ENCODE measurements around the gene PLEKHA8. TPM values are rescaled to one million over a fixed set of nuclear protein-coding genes. Genes with fewer than 3 reads are reported as not detected.
"Not testable (repeated sequence)": the region's sequence is repeated elsewhere in the genome, so short reads cannot be mapped to it uniquely, and the experiment has no call there.

Gene PLEKHA8
- total and polyA plus RNA-seq, 2 of the 8 experiments (the other 6 are each of a cell fraction or from before 2014, with no cell fraction given), result 10.7 to 44.0 TPM

GRCh38 chr7:30093420-30093952, 65.3 kb downstream of the PLEKHA8 start (continued):
- TF ChIP-seq PHF8 (conservative IDR thresholded peaks at IDR 0.05; ENCODE audit: low read depth, low read length) (no peak), KDM1A (IDR thresholded peaks at IDR 0.05; ENCODE audit: borderline replicate concordance, low read length) (no peak), RBBP5 (IDR thresholded peaks at IDR 0.05; ENCODE audit: borderline replicate concordance, low read depth, low read length) (no peak), SIRT6 (IDR thresholded peaks at IDR 0.05; ENCODE audit: low read length) (no peak), RAD21 (IDR thresholded peaks at IDR 0.05 in 1 of 2, conservative IDR thresholded peaks at IDR 0.05 in 1 of 2; ENCODE audit: low read depth in 2 of 2, low read length in 2 of 2) (no peak)

DNA sequence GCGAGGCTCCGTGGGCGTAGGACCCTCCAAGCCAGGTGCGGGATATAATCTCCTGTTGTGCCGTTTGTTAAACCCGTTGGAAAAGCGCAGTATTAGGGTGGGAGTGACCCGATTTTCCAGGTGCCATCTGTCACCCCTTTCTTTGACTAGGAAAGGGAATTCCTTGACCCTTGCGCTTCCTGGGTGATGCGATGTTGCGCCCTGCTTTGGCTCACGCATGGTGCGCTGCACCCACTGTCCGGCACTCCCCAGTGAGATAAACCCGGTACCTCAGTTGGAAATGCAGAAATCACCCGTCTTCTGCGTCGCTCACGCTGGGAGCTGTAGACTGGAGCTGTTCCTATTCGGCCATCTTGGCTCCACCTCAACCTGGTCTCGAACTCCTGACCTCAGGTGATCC, 70.4 kb downstream of the PLEKHA8 start:
- H3K23ac ChIP-seq (ENCODE audit: insufficient read length); H2BK20ac ChIP-seq (ENCODE audit: low read length); H2AFZ ChIP-seq (ENCODE audit: low read length); H3K27me3 ChIP-seq (replicated peaks in 1 of 4; ENCODE audit: control insufficient read depth in 3 of 4, extremely low read depth in 1 of 4, insufficient read depth in 3 of 4, low read length in 3 of 4); H3K4me3 ChIP-seq (ENCODE audit: extremely low read depth in 1 of 4, insufficient read depth in 2 of 4, low read depth in 3 of 4, low read length in 4 of 4); H3K23me2 ChIP-seq (ENCODE audit: low read depth, low read length); H3K14ac ChIP-seq (ENCODE audit: insufficient read length); H2BK120ac ChIP-seq (replicated peaks; ENCODE audit: low read depth, low read length); H3K79me2 ChIP-seq (ENCODE audit: control insufficient read depth in 1 of 2, insufficient read depth in 2 of 2, low read length in 2 of 2); H3K4ac ChIP-seq (replicated peaks; ENCODE audit: insufficient read length, low read depth, low read length); H3K4me1 ChIP-seq (replicated peaks in 1 of 4; ENCODE audit: control insufficient read depth in 3 of 4, insufficient read depth in 4 of 4, low read length in 3 of 4); CTCF ChIA-PET (ENCODE audit: partially characterized antibody); H2AK5ac ChIP-seq (ENCODE audit: low read depth, low read length); H3K56ac ChIP-seq (replicated peaks; ENCODE audit: insufficient read length, low read depth, low read length); H4K8ac ChIP-seq (ENCODE audit: extremely low read depth, insufficient read depth, low read length); H3K27ac ChIP-seq (ENCODE audit: low read depth, low read length); H2BK12ac ChIP-seq (ENCODE audit: low read depth, low read length); H4K5ac ChIP-seq (ENCODE audit: insufficient read length, low read depth, low read length); H3K18ac ChIP-seq (ENCODE audit: extremely low read depth, low read length); DNase-seq (ENCODE audit: low read depth in 1 of 2, low spot score in 2 of 2); H3K4me2 ChIP-seq (ENCODE audit: insufficient read depth in 1 of 2, low read depth in 2 of 2, low read length in 2 of 2); H3K79me1 ChIP-seq (ENCODE audit: low read depth, low read length); H3K36me3 ChIP-seq (ENCODE audit: control insufficient read depth in 2 of 4, insufficient read depth in 4 of 4, low read length in 3 of 4); H2BK15ac ChIP-seq (ENCODE audit: low read length); H2BK5ac ChIP-seq (ENCODE audit: low read depth, low read length); POLR2A ChIA-PET (ENCODE audit: partially characterized antibody); FAIRE-seq; H3K9ac ChIP-seq (replicated peaks in 1 of 4; ENCODE audit: extremely low read depth in 1 of 4, low read depth in 3 of 4, low read length in 3 of 4); H4K20me1 ChIP-seq (replicated peaks in 1 of 2; ENCODE audit: control insufficient read depth in 1 of 2, insufficient read depth in 2 of 2, low read length in 2 of 2); H4K91ac ChIP-seq (replicated peaks; ENCODE audit: insufficient read length, low read length): not testable (repeated sequence)
- 94% methylated on average over 21 of the region's 21 CpGs; no CpG with 5 or more reads in 1 of the 2 experiments for WGBS, 2 experiments (ENCODE audit: extremely low coverage in 1 of 2, insufficient coverage in 1 of 2, insufficient read length in 1 of 2, insufficient replicate concordance in 2 of 2, low coverage in 1 of 2, low lambda C conversion rate in 2 of 2, missing lambda C conversion rate in 1 of 2)
- peaks cover 14 to 17% of the 10 kb centered on the region in 2 experiments for H3K9me3 ChIP-seq (ENCODE audit: insufficient read depth in 2 of 2, low read depth in 1 of 2, low read length in 1 of 2)
